A673 (cell line): ENCODE data around the gene COQ3. TPM values are rescaled to one million over a fixed set of nuclear protein-coding genes. Genes with fewer than 3 reads are reported as not detected.

Experiments
- BruUV-seq: library from RNA; stranded (reverse); fragments of 400-500 nt; replicated peaks from 2 replicates; lab custom pipeline; 2021; lab: Mats Ljungman, UMichigan
- CTCF ChIA-PET: fragments of 300-600 bp; sonication (Branson Sonifier 250); formaldehyde crosslinking; loops from one replicate; lab custom pipeline; 2022; ENCODE audit warnings: antibody characterized with exemption; lab: Charles Lee
- POLR2A ChIA-PET: fragments of 300-600 bp; sonication (Branson Sonifier 250); formaldehyde crosslinking; loops from one replicate; lab custom pipeline; 2022; ENCODE audit warnings: antibody characterized with exemption; ENCODE audit not compliant: low non-redundant PET; lab: Charles Lee
- DNase-seq: peaks from one replicate; pipeline ENCODE4 v3.0.0-alpha.2; 2015; ENCODE audit warnings: low spot score
- H3K27ac ChIP-seq: fragments of 200-600 bp; sonication (generic); 2 replicates; pipeline ENCODE4 v1.5.1; 2016; ENCODE audit warnings: mixed run types, low read depth, mild to moderate bottlenecking, mixed read lengths, antibody characterized with exemption, low read length; ENCODE audit not compliant: poor library complexity, severe bottlenecking
- H3K27me3 ChIP-seq: fragments of 200-600 bp; sonication (generic); replicated peaks from 2 replicates; pipeline ENCODE4 v1.6.1; 2017; ENCODE audit warnings: mixed run types, low read depth, mild to moderate bottlenecking, mixed read lengths, antibody characterized with exemption, low read length; ENCODE audit not compliant: insufficient read depth, poor library complexity
- H3K36me3 ChIP-seq: fragments of 200-600 bp; sonication (generic); 2 replicates; pipeline ENCODE4 v1.6.1; 2016; ENCODE audit warnings: mixed run types, mild to moderate bottlenecking, mixed read lengths, antibody characterized with exemption, low read length; ENCODE audit not compliant: insufficient read depth, poor library complexity, severe bottlenecking
- H3K4me1 ChIP-seq: fragments of 200-600 bp; sonication (generic); 2 replicates; pipeline ENCODE4 v1.6.1; 2017; ENCODE audit warnings: mixed run types, mild to moderate bottlenecking, mixed read lengths, antibody characterized with exemption, low read length; ENCODE audit not compliant: insufficient read depth, poor library complexity, severe bottlenecking
- H3K4me3 ChIP-seq: fragments of 200-600 bp; sonication (generic); 2 replicates; pipeline ENCODE4 v1.5.1; 2016; ENCODE audit warnings: low read depth, mixed run types, mild to moderate bottlenecking, mixed read lengths, low read length; ENCODE audit not compliant: poor library complexity, severe bottlenecking
- H3K9me3 ChIP-seq: fragments of 200-600 bp; sonication (generic); 2 replicates; pipeline ENCODE4 v1.6.1; 2016; ENCODE audit warnings: mixed run types, low read depth, mild to moderate bottlenecking, mixed read lengths, antibody characterized with exemption, low read length; ENCODE audit not compliant: poor library complexity, severe bottlenecking
- EZH2 ChIP-seq: fragments of 200-600 bp; sonication (generic); IDR thresholded peaks from 2 replicates; pipeline ENCODE4 v1.6.1; 2017; ENCODE audit warnings: borderline replicate concordance, low read depth, mild to moderate bottlenecking, mixed read lengths, antibody characterized with exemption, low read length; ENCODE audit not compliant: poor library complexity, severe bottlenecking
- intact Hi-C: fragments of 100-400 bp; cut with micrococcal nuclease; formaldehyde crosslinking; loops from one replicate; pipeline ENCODE4 v1.10.0; 2022; ENCODE audit not compliant: unreplicated experiment
- total RNA-seq: library from RNA; stranded (reverse); gene quantifications from 2 replicates; pipeline ENCODE4 v1.2.3, GENCODE V29; 2021
- TF ChIP-seq, protein P1 (sequence below): fragments of 300-800, 200-600 bp; sonication (generic); conservative IDR thresholded peaks from 2 replicates; pipeline ENCODE4 v1.5.1; 2017; ENCODE audit warnings: low read depth, mild to moderate bottlenecking, antibody characterized with exemption, low read length, moderate library complexity, mixed read lengths

The COQ3 gene
- total RNA-seq, 1 experiment from 2014 or later: 15.9 TPM

DNA sequence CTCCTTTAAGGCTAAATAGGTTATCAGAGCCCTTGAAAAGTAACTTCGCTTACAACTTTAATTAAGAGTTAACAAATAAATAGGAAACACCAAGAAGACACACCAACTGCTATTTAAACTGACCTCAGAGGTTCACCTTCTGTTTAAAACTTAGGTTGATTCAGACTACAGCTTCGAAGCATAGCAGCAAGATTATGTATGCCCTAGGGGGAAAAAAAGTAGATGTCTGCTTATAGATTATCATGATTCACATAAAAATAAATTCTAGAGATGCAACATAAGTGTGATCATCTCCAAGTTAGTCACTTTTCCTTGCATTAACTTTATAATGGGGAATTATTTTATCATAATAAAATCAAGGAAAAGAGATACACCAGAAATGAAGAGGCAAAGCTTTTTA lies 22.2 kb upstream of the COQ3 start:
- TF ChIP-seq, protein P1, sequence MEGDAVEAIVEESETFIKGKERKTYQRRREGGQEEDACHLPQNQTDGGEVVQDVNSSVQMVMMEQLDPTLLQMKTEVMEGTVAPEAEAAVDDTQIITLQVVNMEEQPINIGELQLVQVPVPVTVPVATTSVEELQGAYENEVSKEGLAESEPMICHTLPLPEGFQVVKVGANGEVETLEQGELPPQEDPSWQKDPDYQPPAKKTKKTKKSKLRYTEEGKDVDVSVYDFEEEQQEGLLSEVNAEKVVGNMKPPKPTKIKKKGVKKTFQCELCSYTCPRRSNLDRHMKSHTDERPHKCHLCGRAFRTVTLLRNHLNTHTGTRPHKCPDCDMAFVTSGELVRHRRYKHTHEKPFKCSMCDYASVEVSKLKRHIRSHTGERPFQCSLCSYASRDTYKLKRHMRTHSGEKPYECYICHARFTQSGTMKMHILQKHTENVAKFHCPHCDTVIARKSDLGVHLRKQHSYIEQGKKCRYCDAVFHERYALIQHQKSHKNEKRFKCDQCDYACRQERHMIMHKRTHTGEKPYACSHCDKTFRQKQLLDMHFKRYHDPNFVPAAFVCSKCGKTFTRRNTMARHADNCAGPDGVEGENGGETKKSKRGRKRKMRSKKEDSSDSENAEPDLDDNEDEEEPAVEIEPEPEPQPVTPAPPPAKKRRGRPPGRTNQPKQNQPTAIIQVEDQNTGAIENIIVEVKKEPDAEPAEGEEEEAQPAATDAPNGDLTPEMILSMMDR: no peak
- TF ChIP-seq EZH2: no peak
- no TSS peak for BruUV-seq
- Histone ChIP-seq H3K27me3 (no peaks in the 10 kb centered on the region), H3K9me3 (no peaks in the 10 kb centered on the region), H3K27ac (no peak overlapping the region), H3K4me1 (peaks cover 22% of the 10 kb centered on the region), H3K36me3 (peaks cover 34% of the 10 kb centered on the region), H3K4me3 (no peak overlapping the region)
- intact Hi-C loops: no loop called here
- ChIA-PET CTCF (no interaction called here), POLR2A (no interaction called here)
- DNase-seq: no peak

DNA sequence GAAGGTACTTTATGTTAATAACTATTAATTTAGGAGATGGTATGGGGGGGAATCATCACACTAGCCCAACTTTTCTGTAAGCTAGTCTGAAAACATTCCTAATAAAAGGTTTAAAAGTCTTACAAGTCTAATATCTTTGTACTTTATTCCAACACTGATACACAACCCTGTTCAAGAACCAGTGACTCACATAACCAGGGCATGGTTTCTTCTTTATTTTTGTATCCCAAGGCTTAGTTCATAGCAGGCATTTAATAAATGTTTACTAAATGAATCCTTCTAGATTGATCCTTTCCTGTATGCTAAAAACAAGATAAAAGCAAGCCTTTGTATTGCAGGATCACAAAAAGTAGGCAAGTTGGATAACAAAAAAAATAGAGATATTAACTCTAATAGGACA lies 21.5 kb upstream of the COQ3 start:
- Histone ChIP-seq H3K4me1 (peaks cover 14% of the 10 kb centered on the region), H3K27me3 (no peaks in the 10 kb centered on the region), H3K27ac (no peak overlapping the region), H3K4me3 (no peak overlapping the region), H3K36me3 (peaks cover 41% of the 10 kb centered on the region), H3K9me3 (no peaks in the 10 kb centered on the region)
- no peak for TF ChIP-seq EZH2
- TF ChIP-seq, protein P1: no peak
- DNase-seq: no peak
- BruUV-seq: no TSS peak
- intact Hi-C loops: no loop called here
- CTCF ChIA-PET: no interaction called here
- POLR2A ChIA-PET: no interaction called here

- no peak overlapping the region for H3K27ac ChIP-seq
- ChIA-PET CTCF (no interaction called here), POLR2A (no interaction called here)
- TF ChIP-seq, protein P1: no peak
- TF ChIP-seq EZH2: no peak
- peaks cover 14% of the 10 kb centered on the region for H3K4me1 ChIP-seq
- DNase-seq: no peak
- H3K27me3 ChIP-seq: no peaks in the 10 kb centered on the region
- BruUV-seq: no TSS peak
- no peaks in the 10 kb centered on the region for H3K9me3 ChIP-seq
- intact Hi-C loops: no loop called here
- H3K36me3 ChIP-seq: peaks cover 72% of the 10 kb centered on the region
- H3K4me3 ChIP-seq: no peak overlapping the region
Observed at GRCh38 chr6:99412065-99412464, 18.1 kb upstream of the COQ3 start.
